Chondrocyte (in vitro differentiated cells): ENCODE results near the gene OAS2. TPM values are rescaled to one million over a fixed set of nuclear protein-coding genes. Genes with fewer than 3 reads are reported as not detected.

Experiments
- DNase-seq: peaks from one replicate; pipeline ENCODE4 v3.0.0; 2021; ENCODE audit warnings: mixed read lengths, low spot score
- H3K27ac Mint-ChIP-seq: one replicate; pipeline ENCODE4 v1.8.0; 2021; ENCODE audit warnings: mild to moderate bottlenecking, moderate library complexity, mixed read lengths; ENCODE audit not compliant: unreplicated experiment
- H3K27me3 Mint-ChIP-seq: 2 replicates; pipeline ENCODE4 v1.8.0; 2021; ENCODE audit warnings: low read depth, mixed read lengths
- H3K36me3 Mint-ChIP-seq: 2 replicates; pipeline ENCODE4 v1.8.0; 2021; ENCODE audit warnings: low read depth, mixed read lengths
- H3K4me1 Mint-ChIP-seq: 2 replicates; pipeline ENCODE4 v1.8.0; 2021; ENCODE audit warnings: low read depth, mild to moderate bottlenecking, mixed read lengths
- H3K4me3 Mint-ChIP-seq: one replicate; pipeline ENCODE4 v1.8.0; 2021; ENCODE audit warnings: mild to moderate bottlenecking, moderate library complexity, mixed read lengths; ENCODE audit not compliant: unreplicated experiment
- H3K9me3 Mint-ChIP-seq: 2 replicates; pipeline ENCODE4 v1.8.0; 2021; ENCODE audit warnings: low read depth, mixed read lengths
- CTCF ChIP-seq: fragments of 200-600 bp; sonication (generic); IDR thresholded peaks from 2 replicates; pipeline ENCODE4 v1.5.0; 2021; ENCODE audit warnings: antibody characterized with exemption, mild to moderate bottlenecking, moderate library complexity
- total RNA-seq: library from RNA; stranded (reverse); gene quantifications from 3 replicates; pipeline ENCODE4 v1.2.1, GENCODE V29; 2021

OAS2 gene
- total RNA-seq, 1 donor from 2014 or later = 0.07 TPM

- H3K27ac Mint-ChIP-seq = no peak overlapping the region
Observed at GRCh38 chr12:112969547-112970306, 8.6 kb upstream of the OAS2 start.

GRCh38 chr12:112970391-112970790, 7.9 kb upstream of the OAS2 start:
- no peak for DNase-seq
- Mint-ChIP-seq H3K4me3 (no peak overlapping the region), H3K9me3 (peaks cover 2% of the 10 kb centered on the region), H3K4me1 (no peaks in the 10 kb centered on the region), H3K36me3 (no peaks in the 10 kb centered on the region), H3K27ac (no peak overlapping the region), H3K27me3 (no peaks in the 10 kb centered on the region)
- no peak for TF ChIP-seq CTCF

More at GRCh38 chr12:112969547-112970306, 8.6 kb upstream of the OAS2 start:
- no peaks in the 10 kb centered on the region for H3K27me3 Mint-ChIP-seq
- H3K36me3 Mint-ChIP-seq = no peaks in the 10 kb centered on the region
- no peak for TF ChIP-seq CTCF
- no peak overlapping the region for H3K4me3 Mint-ChIP-seq
- DNase-seq = no peak
- H3K4me1 Mint-ChIP-seq = no peaks in the 10 kb centered on the region
- peaks cover 2% of the 10 kb centered on the region for H3K9me3 Mint-ChIP-seq

GRCh38 chr12:112971248-112971647, 7.1 kb upstream of the OAS2 start:
- Mint-ChIP-seq H3K27ac (no peak overlapping the region), H3K27me3 (no peaks in the 10 kb centered on the region), H3K4me3 (no peak overlapping the region), H3K4me1 (no peaks in the 10 kb centered on the region), H3K9me3 (peaks cover 2% of the 10 kb centered on the region), H3K36me3 (no peaks in the 10 kb centered on the region)
- TF ChIP-seq CTCF = no peak
- DNase-seq = no peak

- H3K9me3 Mint-ChIP-seq = peaks cover 2% of the 10 kb centered on the region
- TF ChIP-seq CTCF = no peak
- no peaks in the 10 kb centered on the region for H3K27me3 Mint-ChIP-seq
- H3K4me1 Mint-ChIP-seq = no peaks in the 10 kb centered on the region
- H3K36me3 Mint-ChIP-seq = no peaks in the 10 kb centered on the region
- DNase-seq = no peak
- no peak overlapping the region for H3K27ac Mint-ChIP-seq
- no peak overlapping the region for H3K4me3 Mint-ChIP-seq
Observed at GRCh38 chr12:112973011-112973735, 5.1 kb upstream of the OAS2 start.

GRCh38 chr12:112973818-112974231, 4.5 kb upstream of the OAS2 start:
- DNase-seq = no peak
- H3K4me1 Mint-ChIP-seq = no peaks in the 10 kb centered on the region
- no peaks in the 10 kb centered on the region for H3K36me3 Mint-ChIP-seq
- H3K27ac Mint-ChIP-seq = no peak overlapping the region
- no peaks in the 10 kb centered on the region for H3K27me3 Mint-ChIP-seq
- peaks cover 2% of the 10 kb centered on the region for H3K9me3 Mint-ChIP-seq
- no peak for TF ChIP-seq CTCF
- no peak overlapping the region for H3K4me3 Mint-ChIP-seq
